ENCODE results near the gene TTC16. TPM values are rescaled to one million over a fixed set of nuclear protein-coding genes. Genes with fewer than 3 reads are reported as not detected.

The TTC16 gene
- total and polyA plus RNA-seq, 3 donors from 2014 or later, result 25.0 to 46.2 (median 32.7) TPM

GRCh38 chr9:127734247-127734746 is 18.4 kb downstream of the TTC16 start:
- Histone ChIP-seq H3K4me1 (peaks cover 35% of the 10 kb centered on the region), H3K4me3 (peak overlapping the region; percentile 77 to 88), H3K36me3 (ENCODE audit: low read depth, missing control alignments) (no peaks in the 10 kb centered on the region), H3K27me3 (no peaks in the 10 kb centered on the region), H3K9me3 (no peaks in the 10 kb centered on the region), H3K27ac (peak overlapping the region; percentile 72 to 94)
- TF ChIP-seq POLR2A (IDR thresholded peaks at IDR 0.05), result no peak
- TF ChIP-seq CTCF (IDR thresholded peaks at IDR 0.05), result no peak
- no peak for DNase-seq
- 12 to 48% methylated on average over 15 to 22 of the region's 22 CpGs for WGBS, 2 donors
- intact Hi-C loops (cut with DNase I; ENCODE audit: low total_unique reads), result loop anchor here (5.0 to 10.0 kb wide), 2 partner anchors 141 to 142 kb away; partner anchors contain the start of gene AK1

GRCh38 chr9:127734747-127735529 is 19.1 kb downstream of the TTC16 start, which contains the start of gene TOR2A:
TOR2A (minus strand) TSS chr9:127735294; CDS start chr9:127735270, 24 bp downstream.
- peaks cover 35% of the 10 kb centered on the region for H3K4me1 ChIP-seq
- intact Hi-C loops (cut with DNase I; ENCODE audit: low total_unique reads), result loop anchor here (5.0 to 10.0 kb wide), 4 partner anchors 47 to 182 kb away; partner anchors contain the start of genes AK1 and ST6GALNAC4
- WGBS, 2 donors, result 0 to 1% methylated on average over 12 to 74 of the region's 76 CpGs
- no peaks in the 10 kb centered on the region for H3K36me3 ChIP-seq (ENCODE audit: low read depth, missing control alignments)
- H3K9me3 ChIP-seq, result no peaks in the 10 kb centered on the region
- peak; percentile 20 for TF ChIP-seq POLR2A (IDR thresholded peaks at IDR 0.05)
- TF ChIP-seq CTCF (IDR thresholded peaks at IDR 0.05), result peak; percentile 89 to 99 (median 98)
- peak within 1 kb of the TSS; percentile 72 to 94 for H3K27ac ChIP-seq
- DNase-seq, result peak; percentile 98
- peak within 1 kb of the TSS; percentile 77 to 88 for H3K4me3 ChIP-seq
- no peaks in the 10 kb centered on the region for H3K27me3 ChIP-seq

GRCh38 chr9:127735530-127736185 is 19.8 kb downstream of the TTC16 start:
- intact Hi-C loops (cut with DNase I; ENCODE audit: low total_unique reads), result loop anchor here (5.0 to 10.0 kb wide), 3 partner anchors 47 to 182 kb away; partner anchors contain the start of genes AK1 and ST6GALNAC4
- TF ChIP-seq CTCF (IDR thresholded peaks at IDR 0.05), result no peak
- no peak for TF ChIP-seq POLR2A (IDR thresholded peaks at IDR 0.05)
- no peak for DNase-seq
- H3K36me3 ChIP-seq (ENCODE audit: low read depth, missing control alignments), result no peaks in the 10 kb centered on the region
- no peak overlapping the region for H3K27ac ChIP-seq
- no peaks in the 10 kb centered on the region for H3K27me3 ChIP-seq
- H3K9me3 ChIP-seq, result no peaks in the 10 kb centered on the region
- H3K4me3 ChIP-seq, result peak overlapping the region; percentile 77 to 88
- 29 to 36% methylated on average over 15 of the region's 15 CpGs for WGBS, 2 donors
- peaks cover 36% of the 10 kb centered on the region for H3K4me1 ChIP-seq

- 85 to 97% methylated on average over 2 to 13 of the region's 13 CpGs for WGBS, 2 donors
- DNase-seq, result no peak
These were observed 22.8 kb downstream of the TTC16 start for GRCh38 chr9:127738666-127739065.

More at GRCh38 chr9:127738666-127739065, 22.8 kb downstream of the TTC16 start:
- Histone ChIP-seq H3K9me3 (no peaks in the 10 kb centered on the region), H3K27ac (no peak overlapping the region), H3K36me3 (ENCODE audit: low read depth, missing control alignments) (no peaks in the 10 kb centered on the region), H3K4me1 (peaks cover 21% of the 10 kb centered on the region), H3K27me3 (no peaks in the 10 kb centered on the region), H3K4me3 (no peak overlapping the region)
- no peak for TF ChIP-seq CTCF (IDR thresholded peaks at IDR 0.05)
- no peak for TF ChIP-seq POLR2A (IDR thresholded peaks at IDR 0.05)
- intact Hi-C loops (cut with DNase I; ENCODE audit: low total_unique reads), result loop anchor here (5.0 to 10.0 kb wide), 3 partner anchors 44 to 179 kb away; partner anchors contain the start of genes AK1 and ST6GALNAC4
